SU-DHL-6 (cell line): ENCODE data around the gene RTCA.
"Not testable (repeated sequence)": the region's sequence is repeated elsewhere in the genome, so short reads cannot be mapped to it uniquely, and the experiment has no call there.

Experiments used
- EZH2phosphoT487 ChIP-seq: fragments of 200-600 bp; sonication (generic), shearing (Covaris generic); conservative IDR thresholded peaks from 2 replicates; pipeline ENCODE4 v1.6.1; 2018; ENCODE audit warnings: mild to moderate bottlenecking, antibody characterized with exemption, low read length, moderate library complexity, mixed read lengths
- TF ChIP-seq, protein P1 (sequence below): fragments of 200-600 bp; sonication (generic); IDR thresholded peaks from one replicate; pipeline ENCODE4 v1.5.1; 2017; ENCODE audit warnings: antibody characterized with exemption, mild to moderate bottlenecking, low read length, moderate library complexity; ENCODE audit not compliant: insufficient read depth, poor library complexity, severe bottlenecking

DNA sequence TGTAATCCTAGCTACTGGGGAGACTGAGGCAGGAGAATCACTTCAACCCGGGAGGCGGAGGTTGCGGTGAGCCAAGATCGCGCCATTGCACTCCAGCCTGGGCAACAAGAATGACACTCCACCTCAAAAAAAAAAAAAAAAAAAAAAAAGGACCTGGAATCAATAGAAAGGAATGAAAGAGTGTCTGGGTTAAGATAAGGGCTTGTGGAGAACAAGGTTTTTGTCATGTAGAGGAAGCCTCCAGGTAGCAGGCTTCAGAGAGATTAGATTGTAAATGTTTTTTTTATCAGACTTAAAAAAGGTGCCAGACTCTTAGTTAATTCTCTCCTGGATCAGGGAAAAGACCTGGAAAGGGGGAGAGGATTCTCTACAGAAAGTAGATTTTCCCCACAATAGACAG lies 71.9 kb downstream of the RTCA start:
- TF ChIP-seq, protein P1, sequence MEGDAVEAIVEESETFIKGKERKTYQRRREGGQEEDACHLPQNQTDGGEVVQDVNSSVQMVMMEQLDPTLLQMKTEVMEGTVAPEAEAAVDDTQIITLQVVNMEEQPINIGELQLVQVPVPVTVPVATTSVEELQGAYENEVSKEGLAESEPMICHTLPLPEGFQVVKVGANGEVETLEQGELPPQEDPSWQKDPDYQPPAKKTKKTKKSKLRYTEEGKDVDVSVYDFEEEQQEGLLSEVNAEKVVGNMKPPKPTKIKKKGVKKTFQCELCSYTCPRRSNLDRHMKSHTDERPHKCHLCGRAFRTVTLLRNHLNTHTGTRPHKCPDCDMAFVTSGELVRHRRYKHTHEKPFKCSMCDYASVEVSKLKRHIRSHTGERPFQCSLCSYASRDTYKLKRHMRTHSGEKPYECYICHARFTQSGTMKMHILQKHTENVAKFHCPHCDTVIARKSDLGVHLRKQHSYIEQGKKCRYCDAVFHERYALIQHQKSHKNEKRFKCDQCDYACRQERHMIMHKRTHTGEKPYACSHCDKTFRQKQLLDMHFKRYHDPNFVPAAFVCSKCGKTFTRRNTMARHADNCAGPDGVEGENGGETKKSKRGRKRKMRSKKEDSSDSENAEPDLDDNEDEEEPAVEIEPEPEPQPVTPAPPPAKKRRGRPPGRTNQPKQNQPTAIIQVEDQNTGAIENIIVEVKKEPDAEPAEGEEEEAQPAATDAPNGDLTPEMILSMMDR = not testable (repeated sequence)
- not testable (repeated sequence) for TF ChIP-seq EZH2phosphoT487
